CD14-positive monocyte (primary cell): Measurements from ENCODE around the gene ZNF423. TPM values are rescaled to one million over a fixed set of nuclear protein-coding genes. Genes with fewer than 3 reads are reported as not detected.

Source experiments
- DNase-seq, 3 donors: peaks; one replicate each; pipeline ENCODE4 v3.0.0-alpha.2; 2011 to 2022
- H2AFZ ChIP-seq: 2 replicates; pipeline ENCODE4 v1.6.0; 2012; ENCODE audit warnings: mild to moderate bottlenecking, low read depth, low read length, inconsistent platforms; ENCODE audit not compliant: insufficient read depth, poor library complexity, severe bottlenecking
- H3K27ac ChIP-seq, 2 donors: 1 replicate in 1 of 2; 2 replicates in 1 of 2; pipeline ENCODE4 v1.5.1; 2012 to 2013; ENCODE audit warnings: low read length in 2 of 2, control low read depth in 1 of 2, inconsistent platforms in 1 of 2, low read depth in 1 of 2, mild to moderate bottlenecking in 1 of 2
- H3K27me3 ChIP-seq, 2 donors: one replicate each; pipeline versions ENCODE4 v1.6.0 to v1.6.1; 2011 to 2013; ENCODE audit warnings: low read length in 2 of 2; ENCODE audit not compliant: control insufficient read depth in 2 of 2, insufficient read depth in 2 of 2
- H3K36me3 ChIP-seq, 2 donors: replicated peaks in 1 of 2; 1 replicate in 1 of 2; 2 replicates in 1 of 2; pipeline versions ENCODE4 v1.5.1 to v1.6.1; 2012 to 2013; ENCODE audit warnings: low read length in 2 of 2, control low read depth in 1 of 2, inconsistent platforms in 1 of 2, mild to moderate bottlenecking in 1 of 2; ENCODE audit not compliant: insufficient read depth in 2 of 2, control insufficient read depth in 1 of 2
- H3K4me1 ChIP-seq, 2 donors: 1 replicate in 1 of 2; 2 replicates in 1 of 2; pipeline versions ENCODE4 v1.5.1 to v1.6.1; 2012 to 2013; ENCODE audit warnings: low read length in 2 of 2, control low read depth in 1 of 2, inconsistent platforms in 1 of 2, mild to moderate bottlenecking in 1 of 2, moderate library complexity in 1 of 2; ENCODE audit not compliant: insufficient read depth in 2 of 2, control insufficient read depth in 1 of 2
- H3K4me2 ChIP-seq: replicated peaks from 2 replicates; pipeline ENCODE3; 2012; ENCODE audit warnings: low read length, moderate library complexity, mild to moderate bottlenecking; ENCODE audit not compliant: poor library complexity, severe bottlenecking; ENCODE audit errors: extremely low read depth
- H3K4me3 ChIP-seq, 3 experiments: fragments of 200-600 bp in 1 of 3; sonication (generic) in 1 of 3; replicated peaks in 1 of 3; 1 replicate in 2 of 3; 2 replicates in 1 of 3; pipeline ENCODE4 v1.5.1; 2011 to 2013; ENCODE audit warnings: low read length in 3 of 3, mild to moderate bottlenecking in 3 of 3, control low read depth in 2 of 3, low read depth in 2 of 3, inconsistent platforms in 1 of 3, moderate library complexity in 1 of 3
- H3K79me2 ChIP-seq: 2 replicates; pipeline ENCODE4 v1.6.0; 2012; ENCODE audit warnings: mild to moderate bottlenecking, control low read depth, inconsistent platforms, low read length, moderate library complexity; ENCODE audit not compliant: insufficient read depth
- H3K9ac ChIP-seq: 2 replicates; pipeline ENCODE4 v1.6.0; 2017; ENCODE audit warnings: low read length, mild to moderate bottlenecking; ENCODE audit not compliant: insufficient read depth, poor library complexity, severe bottlenecking
- H3K9me3 ChIP-seq, 2 donors: replicated peaks in 1 of 2; 1 replicate in 1 of 2; 2 replicates in 1 of 2; pipeline versions ENCODE4 v1.5.1 to v1.6.1; 2012 to 2013; ENCODE audit warnings: low read length in 2 of 2, control low read depth in 1 of 2; ENCODE audit not compliant: control insufficient read depth in 1 of 2, insufficient read depth in 1 of 2
- H4K20me1 ChIP-seq: 2 replicates; pipeline ENCODE4 v1.6.0; 2012; ENCODE audit warnings: mild to moderate bottlenecking, low read length, control low read depth, moderate library complexity; ENCODE audit not compliant: insufficient read depth
- H3K27ac Mint-ChIP-seq, 7 donors: one replicate each; pipeline ENCODE4 v1.8.0; 2020; ENCODE audit warnings: mild to moderate bottlenecking in 7 of 7, mixed read lengths in 7 of 7, moderate library complexity in 6 of 7, inconsistent platforms in 2 of 7
- H3K27me3 Mint-ChIP-seq, 3 donors: one replicate each; pipeline ENCODE4 v1.8.0; 2021 to 2022; ENCODE audit warnings: low read depth in 3 of 3, mild to moderate bottlenecking in 3 of 3, mixed read lengths in 3 of 3, moderate library complexity in 3 of 3, inconsistent platforms in 1 of 3
- H3K36me3 Mint-ChIP-seq, 2 donors: one replicate each; pipeline ENCODE4 v1.8.0; 2020; ENCODE audit warnings: mixed read lengths in 2 of 2, inconsistent platforms in 1 of 2, mild to moderate bottlenecking in 1 of 2
- H3K4me1 Mint-ChIP-seq: one replicate; pipeline ENCODE4 v1.8.0; 2020; ENCODE audit warnings: mild to moderate bottlenecking, mixed read lengths
- H3K4me3 Mint-ChIP-seq, 2 donors: one replicate each; pipeline ENCODE4 v1.8.0; 2020; ENCODE audit warnings: mild to moderate bottlenecking in 2 of 2, mixed read lengths in 2 of 2, moderate library complexity in 1 of 2
- H3K9me3 Mint-ChIP-seq, 7 donors: one replicate each; pipeline ENCODE4 v1.8.0; 2020 to 2022; ENCODE audit warnings: mixed read lengths in 7 of 7, mild to moderate bottlenecking in 6 of 7, moderate library complexity in 6 of 7, inconsistent platforms in 2 of 7
- CTCF ChIP-seq: fragments of 200-600 bp; IDR thresholded peaks from one replicate; pipeline ENCODE4 v1.8.0; 2022; ENCODE audit warnings: antibody characterized with exemption, mild to moderate bottlenecking
- WGBS: methylation state at CpG from one replicate; pipeline ENCODE4 v1.1.5; 2013; ENCODE audit warnings: missing lambda C conversion rate; ENCODE audit not compliant: insufficient coverage; 5-methylcytosine and 5-hydroxymethylcytosine counted together
- intact Hi-C, 2 donors: fragments of 100-400 bp; cut with micrococcal nuclease; formaldehyde crosslinking; loops; one replicate each; pipeline versions ENCODE4 v1.15.0 to v1.15.1; 2023
- polyA plus RNA-seq, 3 donors: library from polyadenylated mRNA; depleted of rRNA in 1 of 3; unstranded in 2 of 3; stranded (reverse) in 1 of 3; fragments of 300-500 nt in 2 of 3; fragments of >200 nt in 1 of 3; fragmentation: Illumina TruSeq in 2 of 3; gene quantifications; 1 replicate in 2 of 3; 2 replicates in 1 of 3; pipeline ENCODE4 v1.2.3, GENCODE V29; 2012 to 2021

The ZNF423 gene
- polyA plus RNA-seq, 3 donors = not detected

- Mint-ChIP-seq H3K9me3 (no peaks in the 10 kb centered on the region), H3K27ac (no peak overlapping the region), H3K4me3 (no peak overlapping the region), H3K4me1 (no peaks in the 10 kb centered on the region), H3K27me3 (no peaks in the 10 kb centered on the region), H3K36me3 (no peaks in the 10 kb centered on the region)
- Histone ChIP-seq H3K27me3 (no peaks in the 10 kb centered on the region), H3K4me1 (no peaks in the 10 kb centered on the region), H3K9me3 (no peaks in the 10 kb centered on the region), H3K9ac (no peak overlapping the region), H4K20me1 (no peaks in the 10 kb centered on the region), H3K36me3 (no peaks in the 10 kb centered on the region), H3K4me2 (no peak overlapping the region), H3K4me3 (no peak overlapping the region), H2AFZ (no peak overlapping the region), H3K27ac (no peak overlapping the region), H3K79me2 (no peaks in the 10 kb centered on the region)
- 88% methylated on average over 11 of the region's 11 CpGs for WGBS
- intact Hi-C loops = no loop called here
- TF ChIP-seq CTCF = no peak
- DNase-seq = no peak
These were observed 235.6 kb downstream of the ZNF423 start for GRCh38 chr16:49620158-49620868.

GRCh38 chr16:49619811-49620157, 236.1 kb downstream of the ZNF423 start:
- H3K4me1 ChIP-seq = no peaks in the 10 kb centered on the region
- no peak overlapping the region for H3K9ac ChIP-seq
- TF ChIP-seq CTCF = no peak
- no peak for DNase-seq
- H3K4me3 Mint-ChIP-seq = no peak overlapping the region
- no peaks in the 10 kb centered on the region for H3K36me3 ChIP-seq
- no peak overlapping the region for H2AFZ ChIP-seq
- H3K27me3 Mint-ChIP-seq = no peaks in the 10 kb centered on the region
- H3K36me3 Mint-ChIP-seq = no peaks in the 10 kb centered on the region
- no peaks in the 10 kb centered on the region for H3K79me2 ChIP-seq
- H3K4me3 ChIP-seq = no peak overlapping the region
- H3K4me2 ChIP-seq = no peak overlapping the region
- no peak overlapping the region for H3K27ac ChIP-seq
- intact Hi-C loops = no loop called here
- WGBS = no CpG with 5 or more reads among the region's 2 CpGs
- no peaks in the 10 kb centered on the region for H3K27me3 ChIP-seq
- H3K9me3 ChIP-seq = no peaks in the 10 kb centered on the region
- no peaks in the 10 kb centered on the region for H3K9me3 Mint-ChIP-seq
- no peak overlapping the region for H3K27ac Mint-ChIP-seq
- no peaks in the 10 kb centered on the region for H4K20me1 ChIP-seq
- H3K4me1 Mint-ChIP-seq = no peaks in the 10 kb centered on the region
